CD1c-positive myeloid dendritic cell (primary cell): Measurements from ENCODE around the gene MAJIN.

ENCODE experiments used
- DNase-seq: peaks from one replicate; pipeline ENCODE4 v3.0.0-alpha.2; 2016; ENCODE audit errors: extremely low spot score

MAJIN gene

DNA sequence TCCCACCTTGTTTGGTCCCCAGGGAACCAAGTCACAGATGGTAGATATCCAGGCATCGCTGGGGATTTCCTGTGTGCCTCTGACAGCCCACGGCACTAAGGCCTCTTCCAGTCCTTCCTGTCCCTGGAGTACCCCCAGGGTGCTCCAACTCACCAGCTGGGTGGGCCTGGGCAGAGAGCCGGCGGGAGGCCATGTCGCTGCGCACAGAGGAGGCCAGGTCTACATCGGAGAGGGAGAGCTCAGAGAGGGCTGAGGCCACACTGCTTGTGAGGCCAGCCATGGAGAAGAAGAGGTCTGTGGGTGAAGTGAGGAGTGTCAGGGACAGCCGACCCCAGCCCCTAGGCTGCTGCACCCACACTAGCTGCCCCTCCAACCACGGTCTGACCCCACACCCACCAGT is 60.2 kb downstream of the MAJIN start:
- no peak for DNase-seq

DNA sequence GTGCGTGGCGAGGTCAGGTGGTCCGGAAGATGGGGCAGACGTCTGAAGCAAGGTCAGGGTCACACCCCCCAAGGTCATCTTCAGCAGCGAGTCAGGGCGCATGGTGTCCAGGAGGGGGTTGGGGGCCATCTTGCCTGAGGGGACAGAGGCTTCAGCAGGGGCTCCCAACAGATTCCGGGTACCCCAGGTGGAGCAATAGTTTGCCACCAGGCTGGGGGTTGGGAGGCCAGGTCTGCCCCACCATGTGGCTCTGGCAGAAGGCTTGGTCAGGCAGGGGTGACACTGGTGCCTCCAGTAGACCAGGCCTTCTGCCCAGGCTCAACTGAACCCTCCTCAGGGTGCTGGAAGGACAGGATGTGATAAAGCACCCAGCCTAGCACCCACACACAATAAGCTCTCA is 60.8 kb downstream of the MAJIN start:
- DNase-seq, result no peak

DNA sequence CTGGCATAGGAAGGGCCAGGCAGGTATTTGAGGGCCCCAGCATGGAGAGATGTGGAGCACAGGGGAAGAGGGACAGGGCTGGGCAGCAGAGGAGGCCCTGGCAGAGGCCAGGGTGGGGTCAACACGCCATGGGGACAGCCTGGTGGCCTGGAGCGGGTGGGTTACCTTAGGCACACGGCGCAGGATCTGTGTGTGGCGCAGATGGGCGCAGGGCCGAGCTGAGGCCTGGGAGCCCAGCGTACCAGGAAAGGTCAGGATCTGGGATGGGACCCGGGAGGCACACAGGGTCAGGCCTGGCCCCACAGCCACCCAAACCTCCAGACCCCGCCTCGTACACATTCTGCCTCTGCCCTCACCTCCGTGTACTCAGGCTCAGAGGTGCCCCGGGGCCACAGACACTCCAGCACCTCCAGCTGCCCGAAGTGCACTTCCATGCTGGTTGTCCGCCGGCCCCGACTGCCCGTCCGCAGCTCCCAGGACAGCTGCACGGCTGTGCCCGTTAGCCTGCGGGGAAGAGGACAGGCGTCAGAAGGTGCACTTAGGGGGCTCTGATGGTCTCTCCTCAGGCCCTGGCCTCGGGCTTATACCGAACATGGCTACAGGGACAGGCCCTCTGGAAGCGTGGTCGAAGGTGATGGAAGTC is 61.3 kb downstream of the MAJIN start:
- no peak for DNase-seq

DNA sequence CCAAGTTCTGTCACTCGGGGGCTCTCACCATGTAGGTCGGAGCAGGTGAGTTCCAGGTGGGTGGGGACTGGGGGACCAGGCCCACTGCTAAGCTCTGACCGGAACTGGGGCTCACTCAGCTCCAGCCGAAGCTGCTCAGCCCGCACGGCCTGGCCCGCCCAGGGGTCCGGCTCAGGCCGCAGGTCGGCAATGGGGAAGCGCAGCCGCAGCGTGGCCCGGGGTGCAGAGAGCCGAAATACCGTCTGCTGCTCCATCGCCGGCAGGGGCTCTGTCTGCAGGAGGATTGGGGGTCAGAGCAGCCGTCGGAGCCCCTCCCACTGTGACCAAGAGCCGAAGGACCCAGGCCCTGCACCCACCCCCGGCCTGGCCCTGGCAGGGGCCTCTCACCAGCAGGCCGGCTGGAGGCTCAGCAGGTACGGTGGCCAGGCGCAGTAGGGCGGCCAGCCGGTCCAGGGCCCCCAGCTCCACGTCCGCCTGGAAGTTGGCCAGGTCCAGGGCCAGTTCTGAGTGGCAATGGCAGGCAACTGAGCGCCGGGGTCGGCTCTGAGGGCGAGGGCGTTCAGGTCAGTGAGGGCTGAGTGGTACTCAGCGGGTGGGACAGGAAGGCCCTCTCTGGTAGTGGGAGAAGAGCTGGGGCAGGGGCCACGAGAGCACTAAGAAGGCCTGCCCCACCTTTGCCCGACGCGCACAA is 62.1 kb downstream of the MAJIN start:
- no peak for DNase-seq

DNA sequence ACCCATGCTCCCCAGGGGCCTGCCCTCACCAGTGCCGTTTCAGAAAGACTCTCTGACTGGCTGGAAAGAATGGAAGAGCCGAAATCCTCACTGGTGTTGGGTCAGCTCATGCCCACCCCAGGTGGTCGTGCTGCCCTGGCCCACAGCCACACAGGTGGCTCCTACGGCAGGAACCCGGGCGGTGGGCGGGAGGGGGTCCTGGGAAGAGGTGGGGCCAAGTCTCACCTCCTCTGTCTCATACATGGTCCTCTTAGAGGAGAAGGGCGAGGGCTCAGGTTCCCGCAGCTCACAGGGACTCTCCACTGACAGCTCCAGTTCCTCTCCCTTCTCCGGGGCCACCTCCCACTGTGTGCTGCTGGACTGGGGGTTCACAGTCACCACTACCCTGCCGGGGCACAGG is 63.1 kb downstream of the MAJIN start:
- no peak for DNase-seq

DNA sequence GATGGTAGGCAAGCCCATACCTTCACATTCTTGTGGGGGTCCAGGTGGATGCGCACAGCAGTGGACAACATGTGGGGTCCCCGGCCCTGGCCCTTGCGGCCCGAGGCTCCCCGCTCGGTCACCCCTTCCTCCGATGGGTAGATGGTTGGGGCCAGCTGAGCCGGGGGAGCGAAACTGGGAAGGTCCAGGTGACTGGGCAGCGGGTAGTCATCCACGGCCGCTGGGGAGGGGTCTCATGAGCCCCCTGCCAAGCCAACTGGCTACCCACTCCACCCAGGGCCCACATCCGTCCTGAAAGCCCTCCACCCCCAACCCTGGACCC is 65.6 kb downstream of the MAJIN start:
- no peak for DNase-seq

DNA sequence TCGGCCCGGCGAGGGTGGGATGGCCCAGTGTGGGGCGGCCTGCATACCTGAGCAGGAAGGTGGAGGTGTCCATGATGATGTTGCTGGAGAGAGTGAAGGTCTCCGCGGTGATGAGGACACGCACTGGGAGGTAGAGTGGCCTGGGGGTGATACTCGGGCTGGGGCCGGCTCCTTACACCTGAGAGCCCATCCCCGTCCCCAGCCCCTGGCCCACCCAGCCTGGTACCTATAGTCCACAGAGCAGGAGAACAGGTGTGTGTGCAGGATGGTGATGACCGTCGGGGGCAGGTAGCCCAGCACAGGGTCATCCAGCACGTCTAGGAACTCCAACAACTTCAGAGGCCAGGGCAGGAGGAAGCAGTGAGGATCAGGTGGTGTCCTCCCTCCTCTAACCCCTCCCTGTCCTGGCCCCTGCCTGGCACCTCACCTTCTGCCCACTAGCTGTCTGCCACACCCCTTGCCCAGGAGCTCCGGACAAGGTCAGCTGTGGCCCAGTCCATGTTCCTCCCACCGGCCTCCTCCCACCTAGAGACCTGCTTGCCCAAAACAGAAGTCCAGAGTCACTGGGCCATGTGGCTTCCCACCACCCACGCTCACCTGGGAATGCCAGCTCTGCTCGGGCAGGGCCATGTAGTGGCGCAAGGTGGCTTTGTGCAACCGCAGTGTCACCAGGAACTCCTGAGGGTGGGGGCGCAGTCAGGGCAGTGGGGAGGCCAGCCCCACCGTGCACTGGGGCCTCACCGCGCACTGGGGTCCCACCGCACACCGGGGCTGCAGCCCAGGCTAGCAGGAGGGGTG is 66.2 kb downstream of the MAJIN start:
- no peak for DNase-seq

DNA sequence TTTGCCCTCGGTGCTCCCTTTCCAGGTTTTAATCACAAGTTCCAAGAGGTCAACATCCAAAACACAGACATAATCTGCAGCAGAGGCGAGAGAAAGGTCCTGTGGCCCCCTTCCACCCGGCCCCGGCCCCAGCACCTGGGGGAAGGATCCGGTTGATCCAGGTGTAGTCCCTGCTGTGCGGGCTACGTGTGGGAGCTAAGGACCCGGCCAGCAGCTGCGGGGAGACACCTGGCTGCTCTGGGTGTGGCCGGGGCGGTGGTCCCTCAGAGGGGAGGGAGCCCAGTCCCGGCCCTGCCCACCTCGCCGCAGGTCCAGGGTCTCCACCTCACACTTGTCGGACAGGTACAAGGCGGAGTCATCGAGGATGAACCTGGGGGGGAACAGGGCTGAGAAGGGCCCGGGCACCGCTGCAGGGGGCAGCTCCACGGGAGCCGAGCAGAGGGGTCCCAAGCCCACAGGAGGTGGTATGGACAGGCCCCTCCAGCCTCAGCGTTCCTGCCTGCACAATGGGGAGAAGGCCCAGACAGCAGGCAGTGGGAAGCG is 68.5 kb downstream of the MAJIN start:
- DNase-seq, result no peak

DNA sequence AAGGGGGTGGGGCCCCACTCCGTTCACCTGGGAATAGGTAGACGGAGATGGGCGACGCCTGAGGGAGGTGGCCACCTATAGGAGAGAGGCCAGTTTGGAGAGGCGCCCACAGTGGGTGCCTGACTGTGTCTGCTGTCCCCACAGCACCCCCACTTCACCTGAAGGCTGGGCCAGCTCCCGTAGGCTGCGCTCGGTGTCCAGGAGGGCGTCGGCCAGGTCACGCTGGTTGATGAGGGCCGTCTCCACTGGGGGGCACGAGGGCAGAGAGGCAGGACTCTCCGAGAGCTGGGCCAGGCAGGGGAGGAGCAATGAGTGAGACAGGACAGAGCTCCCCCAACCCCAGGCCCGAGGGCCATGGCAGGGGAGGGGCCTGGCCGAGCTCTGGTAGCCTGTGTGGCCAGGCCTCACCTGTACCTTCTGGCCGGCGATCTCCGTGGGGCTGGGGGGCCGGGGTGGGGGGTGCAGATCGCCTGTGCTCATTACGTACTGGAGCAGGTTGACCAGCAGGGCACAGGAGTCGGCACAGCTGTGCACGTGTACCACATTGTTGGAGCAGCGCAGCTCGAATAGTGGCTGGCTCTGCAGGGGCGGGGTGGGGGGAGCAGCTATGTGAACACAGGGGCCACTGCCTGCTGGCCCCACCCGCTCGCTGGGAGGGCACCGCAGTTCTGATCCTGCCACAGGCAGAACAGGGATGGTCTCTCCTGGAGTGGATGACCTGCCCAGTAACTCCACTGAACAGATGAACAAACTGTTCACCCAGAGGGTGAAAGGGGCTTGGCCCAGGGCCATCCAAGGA is 69.6 kb downstream of the MAJIN start:
- DNase-seq, result no peak

DNA sequence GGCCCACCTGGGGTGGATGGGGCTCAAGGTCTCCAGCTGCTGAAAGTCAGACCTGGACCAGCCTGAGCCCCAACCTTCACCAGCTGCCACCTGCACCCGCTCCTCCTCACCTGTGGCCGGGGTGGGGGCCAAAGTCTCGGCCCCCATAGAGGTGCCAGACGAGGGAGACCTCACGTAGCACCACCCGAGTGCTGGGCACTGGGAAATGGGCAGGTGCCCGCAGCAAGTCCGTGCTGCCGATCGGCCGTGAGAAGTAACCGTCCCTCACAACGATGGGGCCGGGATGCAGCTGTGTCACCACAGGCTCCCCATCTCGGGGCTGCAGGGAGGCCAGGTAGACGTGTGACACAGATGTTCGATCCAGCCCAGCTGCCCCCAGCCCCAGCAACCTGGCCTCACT is 71.1 kb downstream of the MAJIN start:
- DNase-seq, result no peak

DNA sequence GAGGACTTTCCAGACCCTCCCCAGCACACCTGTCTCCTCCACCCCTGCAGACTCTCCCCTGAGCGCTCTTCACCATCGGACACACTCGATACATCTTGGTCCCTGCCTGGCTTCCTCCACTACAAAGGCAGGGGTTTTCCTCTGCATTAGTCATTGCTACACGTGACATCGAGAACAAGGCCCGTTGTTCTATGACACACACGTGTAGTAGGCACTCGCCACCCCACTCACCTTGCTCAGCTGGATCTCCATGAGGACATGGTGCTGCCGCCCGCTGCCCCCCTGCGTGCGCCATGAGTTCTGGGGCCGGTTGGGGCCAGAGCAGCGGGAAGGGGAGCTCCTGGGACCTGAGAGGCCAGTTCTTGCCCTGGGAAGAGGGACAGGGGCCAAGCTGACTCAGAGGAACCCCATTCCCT is 71.6 kb downstream of the MAJIN start:
- DNase-seq, result no peak

DNA sequence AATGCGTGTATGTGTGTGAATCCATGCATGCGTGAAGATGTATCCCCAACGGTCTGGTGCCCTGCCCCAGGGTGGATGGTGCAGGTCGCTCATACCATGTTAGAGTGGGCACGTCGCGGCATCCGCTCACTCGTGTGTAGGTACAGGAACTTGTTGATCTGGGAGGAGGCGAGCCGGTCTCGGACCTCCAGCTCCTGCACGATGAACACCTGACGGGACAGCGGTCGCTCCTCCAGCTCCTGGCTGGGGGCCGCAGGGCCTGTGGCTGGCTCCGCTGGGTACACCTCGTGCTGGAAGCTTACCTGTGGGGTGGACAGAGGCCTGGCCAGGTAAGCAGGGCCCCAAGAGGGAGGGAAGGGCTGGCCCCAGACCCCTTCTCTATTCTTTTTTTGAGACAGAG is 73.4 kb downstream of the MAJIN start:
- DNase-seq, result no peak

DNA sequence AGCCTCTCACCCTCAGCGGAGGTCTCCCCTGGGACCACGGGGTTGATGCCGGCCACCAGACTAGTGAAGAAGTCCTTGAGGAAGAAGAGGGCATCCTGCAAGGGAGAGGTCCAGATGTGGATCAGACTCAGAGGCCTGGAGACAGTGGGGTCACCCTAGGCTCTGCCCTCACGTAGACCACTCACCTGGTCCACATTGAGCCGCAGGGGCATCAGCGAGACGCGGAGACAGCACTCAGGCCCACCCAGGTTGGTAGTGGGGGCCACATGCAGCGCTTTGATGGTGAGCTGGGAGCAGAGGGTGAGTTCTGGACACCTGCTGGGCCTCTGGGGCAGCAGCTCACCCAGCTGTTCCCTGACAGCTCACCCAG is 73.8 kb downstream of the MAJIN start:
- no peak for DNase-seq

DNA sequence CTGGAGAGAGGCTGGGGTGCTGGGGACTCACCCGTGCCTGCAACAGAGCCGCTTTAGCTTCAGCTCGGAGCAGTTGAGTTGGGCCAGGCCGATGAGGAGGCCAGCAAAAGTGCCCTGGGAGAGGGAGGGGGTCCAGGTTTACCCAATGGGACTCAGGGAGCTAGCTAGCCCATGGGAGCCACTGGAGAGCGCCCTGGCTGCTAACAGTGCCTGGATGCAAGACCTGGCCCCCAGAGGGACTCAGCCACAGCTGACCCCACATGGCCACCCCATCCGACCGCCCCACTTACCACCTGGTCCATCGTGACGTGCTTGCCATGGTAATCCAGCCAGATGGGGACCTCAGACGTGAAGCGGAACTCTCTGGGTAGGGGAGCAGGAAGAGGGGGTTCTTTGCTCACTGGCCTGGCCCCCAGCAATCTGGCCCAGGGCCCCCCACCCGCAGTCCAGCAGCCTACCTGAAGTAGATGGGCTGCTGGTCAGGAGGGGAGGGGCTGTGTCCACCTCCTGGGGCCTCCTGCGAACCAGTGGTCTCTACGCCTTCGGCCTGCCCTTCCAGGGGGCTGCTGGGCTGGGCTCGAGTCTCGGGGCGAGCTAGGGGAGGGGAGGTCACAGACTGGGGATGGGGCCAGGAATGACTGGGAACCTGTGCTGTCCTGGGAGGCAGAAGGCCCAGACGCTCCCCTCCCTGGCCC is 74.4 kb downstream of the MAJIN start:
- DNase-seq, result no peak

DNA sequence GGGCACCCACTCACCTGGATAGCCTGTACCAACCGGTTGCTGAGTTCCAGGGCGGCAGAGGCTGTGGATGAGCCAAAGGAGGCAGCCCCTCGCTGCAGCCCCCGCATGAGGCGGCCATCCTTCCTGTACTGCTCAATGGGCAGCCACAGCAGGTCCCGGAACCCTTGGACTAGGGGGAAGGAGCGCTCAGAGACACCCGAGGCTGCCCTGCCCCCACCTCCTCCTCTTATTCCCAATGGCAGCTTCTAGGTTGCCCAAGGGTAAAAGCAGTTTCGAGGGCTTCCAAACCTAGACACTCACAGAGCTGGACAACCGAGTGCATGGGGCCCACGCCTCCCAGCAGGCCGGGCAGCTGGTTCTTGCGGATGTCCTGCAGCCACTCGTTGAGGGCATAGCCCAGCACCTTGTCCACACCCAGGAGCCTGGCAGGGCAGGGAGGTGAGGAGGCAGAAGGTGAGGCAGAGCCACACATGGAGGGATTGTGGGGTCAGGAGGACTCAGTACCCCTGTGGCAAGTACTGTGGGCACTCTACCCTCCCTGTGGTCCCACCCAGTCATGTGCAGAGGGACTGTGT is 75.4 kb downstream of the MAJIN start:
- DNase-seq, result no peak

DNA sequence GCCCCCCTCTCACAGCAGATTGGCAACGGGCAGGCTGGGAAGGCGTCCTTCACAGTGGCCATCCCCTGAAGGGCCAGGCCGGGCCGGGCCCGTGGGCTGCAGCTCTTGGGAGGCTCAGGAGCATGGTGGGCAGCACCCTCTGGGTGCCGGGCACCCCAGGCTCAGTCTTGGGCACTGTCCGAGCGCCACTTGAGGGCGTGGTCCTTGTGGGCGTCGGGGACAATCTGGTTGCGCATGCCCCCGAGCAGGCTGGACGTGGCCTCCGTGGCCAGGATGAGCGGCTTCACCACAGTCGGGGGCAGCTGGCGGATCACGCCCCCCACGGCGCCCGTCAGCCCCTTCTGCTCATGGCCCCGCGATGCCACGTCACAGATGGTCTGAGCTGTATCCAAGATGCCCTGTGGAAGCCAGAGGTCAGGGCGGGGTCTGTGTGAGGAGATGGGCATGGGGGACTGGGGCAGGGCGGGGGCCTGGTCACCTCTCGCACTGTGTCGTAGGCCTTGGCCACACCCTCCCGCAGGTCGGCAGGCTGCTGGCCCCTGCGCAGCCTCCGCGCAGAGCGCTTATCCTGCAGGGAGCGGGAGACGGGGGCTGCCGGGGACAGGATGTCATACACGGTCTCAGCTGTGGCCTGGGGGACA is 77.0 kb downstream of the MAJIN start:
- no peak for DNase-seq

DNA sequence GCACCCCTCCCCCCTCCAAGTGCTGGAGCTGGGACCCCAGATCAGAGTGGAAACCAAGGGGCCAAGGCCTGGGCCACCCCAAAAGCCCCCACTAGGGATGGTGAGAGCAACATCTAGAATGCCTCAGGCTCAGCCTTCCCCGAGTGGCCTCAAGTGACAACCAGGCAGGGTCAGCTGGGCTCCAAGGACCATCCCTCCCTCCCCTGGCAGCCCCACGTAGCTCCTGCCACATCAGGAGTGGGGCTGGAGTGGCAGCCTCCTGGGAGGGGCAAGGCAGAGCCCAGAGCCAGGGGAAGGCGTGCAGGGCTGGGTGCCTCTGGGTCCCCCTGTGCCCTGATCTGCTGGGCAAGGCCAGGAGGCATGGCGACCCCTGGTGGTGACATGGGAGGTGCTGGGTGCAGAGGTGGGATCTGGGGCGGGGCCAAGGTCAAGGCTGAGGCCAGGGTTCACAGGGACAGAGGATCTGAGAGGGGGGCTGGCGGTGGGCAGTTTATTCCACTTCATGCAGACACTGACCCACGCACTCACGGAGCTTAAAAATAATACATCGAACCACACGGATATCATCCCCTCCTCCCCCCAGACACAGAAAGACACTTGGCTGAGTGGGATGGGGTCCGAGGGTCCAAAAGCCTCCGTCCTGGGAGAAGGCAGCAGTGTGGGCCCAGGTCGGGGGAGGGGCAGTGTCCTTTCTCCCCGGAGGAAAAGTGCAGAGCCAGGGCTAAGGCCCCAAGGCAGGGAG is 77.7 kb downstream of the MAJIN start:
- DNase-seq, result peak; percentile 88

DNA sequence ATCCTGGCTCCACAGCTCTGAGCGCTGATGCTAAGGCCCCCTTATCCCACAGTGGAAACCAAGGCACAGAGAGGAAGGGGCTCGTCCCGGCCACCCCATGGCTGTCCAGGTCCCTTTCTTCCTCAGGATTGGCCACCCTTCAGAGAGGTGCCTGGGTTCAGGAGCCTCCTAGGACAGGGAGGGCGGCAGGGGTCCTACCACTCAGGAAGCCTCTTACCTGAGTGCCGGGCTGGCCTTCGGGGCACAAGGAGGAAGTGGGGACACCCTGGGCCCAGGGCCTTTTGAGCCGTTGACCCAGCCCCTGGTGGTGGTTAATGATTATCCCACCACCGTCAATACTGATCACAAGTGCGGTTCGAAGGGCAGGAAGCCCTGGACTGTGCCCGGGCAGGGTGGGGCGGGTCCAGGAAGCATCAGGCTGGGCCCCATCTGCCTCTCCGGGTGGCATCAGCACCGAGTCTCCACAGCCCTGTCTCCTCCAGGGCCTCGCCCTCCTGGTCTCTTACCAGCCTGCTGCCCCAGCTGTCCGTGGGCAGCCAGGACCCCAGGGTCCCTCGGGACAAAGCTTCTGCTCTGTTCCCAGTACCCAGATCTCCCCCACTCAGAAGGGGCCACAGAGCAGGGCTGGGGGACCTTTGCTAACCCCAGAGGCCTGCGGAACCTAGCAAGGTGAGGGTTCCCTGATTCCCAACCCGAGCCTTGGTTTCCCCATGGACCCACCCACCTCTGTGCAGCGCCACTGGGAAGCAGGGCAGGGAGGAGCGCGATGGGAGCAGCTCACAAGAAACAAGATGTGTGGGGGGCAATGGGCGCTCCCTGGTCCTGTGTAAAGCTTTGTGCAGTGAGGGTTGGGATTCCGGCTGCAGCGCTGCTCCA is 78.5 kb downstream of the MAJIN start:
- no peak for DNase-seq

DNA sequence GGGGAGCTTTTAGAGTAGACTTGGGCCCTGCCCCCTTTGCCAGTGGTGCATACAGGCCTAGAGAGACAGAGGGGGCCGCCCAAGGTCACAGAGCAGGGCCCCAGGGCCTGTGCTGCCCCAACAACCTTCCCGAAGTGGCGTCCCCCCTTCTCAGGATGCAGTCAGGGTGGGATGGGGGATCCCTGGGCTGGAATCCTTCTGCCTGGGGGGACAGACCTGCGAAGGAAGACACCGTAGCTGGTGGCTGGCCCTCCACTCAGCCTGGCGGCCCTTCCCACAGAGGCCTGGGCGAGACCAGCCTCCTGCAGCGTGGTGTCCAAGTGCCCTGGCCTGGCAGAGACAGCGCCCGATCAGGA is 79.1 kb downstream of the MAJIN start:
- DNase-seq, result no peak
